HCT116 (cell line): ENCODE measurements around the gene HEBP1.

Experiments used
- CEBPB ChIP-seq: IDR thresholded peaks from 2 replicates; pipeline ENCODE4 v1.6.1; 2012; ENCODE audit warnings: low read depth
- EGR1 ChIP-seq: IDR thresholded peaks from 2 replicates; pipeline ENCODE4 v1.6.1; 2012; ENCODE audit warnings: low read depth
- EZH2 ChIP-seq: fragments of 200-600 bp; sonication (generic); IDR thresholded peaks from 2 replicates; pipeline ENCODE4 v1.6.1; 2017; ENCODE audit warnings: antibody characterized with exemption, mixed run types
- EZH2phosphoT487 ChIP-seq: fragments of 200-600 bp; IDR thresholded peaks from 2 replicates; pipeline ENCODE4 v1.6.1; 2018; ENCODE audit warnings: antibody characterized with exemption, borderline replicate concordance
- FOSL1 ChIP-seq: IDR thresholded peaks from 2 replicates; pipeline ENCODE4 v1.6.1; 2012; ENCODE audit warnings: low read depth
- JUND ChIP-seq: IDR thresholded peaks from 2 replicates; pipeline ENCODE4 v1.6.1; 2012
- POLR2A ChIP-seq: IDR thresholded peaks from 2 replicates; pipeline ENCODE4 v1.7.0; 2011; ENCODE audit warnings: borderline replicate concordance; ENCODE audit not compliant: insufficient read depth, insufficient read length; ENCODE audit errors: extremely low read depth
- POLR2AphosphoS5 ChIP-seq: IDR thresholded peaks from 2 replicates; pipeline ENCODE4 v1.6.1; 2011; ENCODE audit warnings: mild to moderate bottlenecking, low read depth, low read length, moderate library complexity
- RAD21 ChIP-seq: IDR thresholded peaks from 2 replicates; pipeline ENCODE4 v1.6.1; 2012; ENCODE audit warnings: low read depth, mild to moderate bottlenecking
- SIN3A ChIP-seq: IDR thresholded peaks from 2 replicates; pipeline ENCODE4 v1.6.1; 2012; ENCODE audit warnings: low read depth
- SP1 ChIP-seq: IDR thresholded peaks from 2 replicates; pipeline ENCODE4 v1.6.1; 2012; ENCODE audit warnings: low read depth
- ZNF274 ChIP-seq: fragments of 200-500 bp; sonication (Bioruptor generic); IDR thresholded peaks from 2 replicates; pipeline ENCODE4 v1.6.1; 2014; ENCODE audit warnings: mild to moderate bottlenecking, low read depth, low read length, inconsistent platforms
- TF ChIP-seq, protein P1 (sequence below), 3 experiments: fragments of 200-600 bp in 1 of 3; sonication (generic) in 1 of 3; IDR thresholded peaks in 2 of 3; conservative IDR thresholded peaks in 1 of 3; 2 replicates each; pipeline ENCODE4 v1.5.1; 2012 to 2017; ENCODE audit warnings: low read depth in 2 of 3, low read length in 2 of 3, antibody characterized with exemption in 1 of 3, borderline replicate concordance in 1 of 3, control low read depth in 1 of 3, mild to moderate bottlenecking in 1 of 3, mixed read lengths in 1 of 3, mixed run types in 1 of 3, moderate library complexity in 1 of 3; ENCODE audit not compliant: insufficient read depth in 1 of 3
- TF ChIP-seq, protein P2 (sequence below): IDR thresholded peaks from 2 replicates; pipeline ENCODE4 v1.6.1; 2012; ENCODE audit warnings: low read depth

DNA sequence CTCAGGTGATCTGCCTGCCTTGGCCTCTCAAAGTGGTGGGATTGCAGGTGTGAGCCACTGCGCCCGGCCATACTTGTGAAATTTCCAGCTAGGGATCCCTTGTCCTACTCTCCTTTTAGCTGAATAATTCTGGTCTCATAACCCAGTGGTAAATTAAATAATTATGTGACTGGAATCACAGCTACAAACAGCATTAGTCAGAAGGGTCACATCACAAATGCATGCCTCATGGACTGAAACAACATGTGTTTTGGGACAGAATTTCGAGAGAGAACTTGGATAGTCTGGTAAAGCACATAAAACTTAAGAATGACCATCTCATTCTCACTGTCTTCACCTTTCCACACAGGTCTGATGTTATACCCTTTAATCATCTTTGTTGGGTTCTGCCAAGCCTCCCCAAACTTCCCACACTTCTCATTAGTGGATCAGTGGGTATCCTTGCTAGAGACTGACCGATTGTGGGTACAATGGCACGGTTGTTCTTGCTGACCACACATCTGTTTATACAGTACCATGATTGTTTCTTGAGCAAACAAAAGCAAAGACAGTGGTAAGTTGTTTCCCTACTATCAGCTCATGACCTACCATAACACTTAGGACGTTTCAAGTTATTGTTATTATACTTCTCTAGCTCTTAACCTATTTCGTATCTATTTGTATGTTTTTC is 53.2 kb downstream of the HEBP1 start:
- TF ChIP-seq, protein P1, sequence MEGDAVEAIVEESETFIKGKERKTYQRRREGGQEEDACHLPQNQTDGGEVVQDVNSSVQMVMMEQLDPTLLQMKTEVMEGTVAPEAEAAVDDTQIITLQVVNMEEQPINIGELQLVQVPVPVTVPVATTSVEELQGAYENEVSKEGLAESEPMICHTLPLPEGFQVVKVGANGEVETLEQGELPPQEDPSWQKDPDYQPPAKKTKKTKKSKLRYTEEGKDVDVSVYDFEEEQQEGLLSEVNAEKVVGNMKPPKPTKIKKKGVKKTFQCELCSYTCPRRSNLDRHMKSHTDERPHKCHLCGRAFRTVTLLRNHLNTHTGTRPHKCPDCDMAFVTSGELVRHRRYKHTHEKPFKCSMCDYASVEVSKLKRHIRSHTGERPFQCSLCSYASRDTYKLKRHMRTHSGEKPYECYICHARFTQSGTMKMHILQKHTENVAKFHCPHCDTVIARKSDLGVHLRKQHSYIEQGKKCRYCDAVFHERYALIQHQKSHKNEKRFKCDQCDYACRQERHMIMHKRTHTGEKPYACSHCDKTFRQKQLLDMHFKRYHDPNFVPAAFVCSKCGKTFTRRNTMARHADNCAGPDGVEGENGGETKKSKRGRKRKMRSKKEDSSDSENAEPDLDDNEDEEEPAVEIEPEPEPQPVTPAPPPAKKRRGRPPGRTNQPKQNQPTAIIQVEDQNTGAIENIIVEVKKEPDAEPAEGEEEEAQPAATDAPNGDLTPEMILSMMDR (IDR thresholded peaks at IDR 0.05 in 2 of 3, conservative IDR thresholded peaks at IDR 0.05 in 1 of 3; ENCODE audit: borderline replicate concordance in 1 of 3, insufficient read depth in 1 of 3, low read depth in 2 of 3, low read length in 2 of 3) = no peak
- TF ChIP-seq POLR2A (no peak), EZH2phosphoT487 (no peak), CEBPB (no peak), POLR2AphosphoS5 (no peak), RAD21 (no peak), EGR1 (no peak), ZNF274 (no peak), EZH2 (no peak), FOSL1 (no peak), SP1 (no peak), JUND (no peak), SIN3A (no peak)
- TF ChIP-seq, protein P2, sequence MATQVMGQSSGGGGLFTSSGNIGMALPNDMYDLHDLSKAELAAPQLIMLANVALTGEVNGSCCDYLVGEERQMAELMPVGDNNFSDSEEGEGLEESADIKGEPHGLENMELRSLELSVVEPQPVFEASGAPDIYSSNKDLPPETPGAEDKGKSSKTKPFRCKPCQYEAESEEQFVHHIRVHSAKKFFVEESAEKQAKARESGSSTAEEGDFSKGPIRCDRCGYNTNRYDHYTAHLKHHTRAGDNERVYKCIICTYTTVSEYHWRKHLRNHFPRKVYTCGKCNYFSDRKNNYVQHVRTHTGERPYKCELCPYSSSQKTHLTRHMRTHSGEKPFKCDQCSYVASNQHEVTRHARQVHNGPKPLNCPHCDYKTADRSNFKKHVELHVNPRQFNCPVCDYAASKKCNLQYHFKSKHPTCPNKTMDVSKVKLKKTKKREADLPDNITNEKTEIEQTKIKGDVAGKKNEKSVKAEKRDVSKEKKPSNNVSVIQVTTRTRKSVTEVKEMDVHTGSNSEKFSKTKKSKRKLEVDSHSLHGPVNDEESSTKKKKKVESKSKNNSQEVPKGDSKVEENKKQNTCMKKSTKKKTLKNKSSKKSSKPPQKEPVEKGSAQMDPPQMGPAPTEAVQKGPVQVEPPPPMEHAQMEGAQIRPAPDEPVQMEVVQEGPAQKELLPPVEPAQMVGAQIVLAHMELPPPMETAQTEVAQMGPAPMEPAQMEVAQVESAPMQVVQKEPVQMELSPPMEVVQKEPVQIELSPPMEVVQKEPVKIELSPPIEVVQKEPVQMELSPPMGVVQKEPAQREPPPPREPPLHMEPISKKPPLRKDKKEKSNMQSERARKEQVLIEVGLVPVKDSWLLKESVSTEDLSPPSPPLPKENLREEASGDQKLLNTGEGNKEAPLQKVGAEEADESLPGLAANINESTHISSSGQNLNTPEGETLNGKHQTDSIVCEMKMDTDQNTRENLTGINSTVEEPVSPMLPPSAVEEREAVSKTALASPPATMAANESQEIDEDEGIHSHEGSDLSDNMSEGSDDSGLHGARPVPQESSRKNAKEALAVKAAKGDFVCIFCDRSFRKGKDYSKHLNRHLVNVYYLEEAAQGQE = no peak
